ENCODE measurements around the gene TPM2. TPM values are rescaled to one million over a fixed set of nuclear protein-coding genes. Genes with fewer than 3 reads are reported as not detected.

TPM2 gene

Small RNAs within 50 kb of the gene (small RNA-seq; reads per million reads assigned to genes)
- gene MIR6853 (ENCODE audit: insufficient read depth) (0.90 reads per million), gene RMRP (ENCODE audit: insufficient read depth) (not detected), gene RN7SL22P (ENCODE audit: insufficient read depth) (not detected)
